ENCODE measurements around the gene DCAF17.
"Not testable (repeated sequence)": the region's sequence is repeated elsewhere in the genome, so short reads cannot be mapped to it uniquely, and the experiment has no call there.

DCAF17 gene

DNA sequence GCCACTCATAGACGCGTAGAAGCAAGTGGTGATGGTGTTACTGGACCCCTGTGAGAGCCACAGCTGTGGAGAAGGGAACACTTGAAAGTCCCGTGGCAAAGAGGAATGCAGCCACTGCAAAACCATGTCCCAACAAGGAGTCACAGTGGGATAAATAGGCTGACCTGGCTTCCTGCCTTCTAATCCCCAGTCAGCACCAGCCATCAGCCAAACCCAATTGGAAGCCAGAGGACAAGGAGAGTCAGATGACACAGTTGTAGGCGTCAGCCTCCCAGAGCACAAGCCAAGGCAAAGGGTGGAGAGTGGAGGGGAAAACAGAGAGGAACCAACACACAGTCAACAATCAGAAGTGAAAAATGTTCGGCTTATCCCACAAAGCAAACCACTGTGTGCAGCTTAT lies 82.8 kb downstream of the DCAF17 start:
- no peak for DNase-seq

- DNase-seq, result no peak
These were observed 86.4 kb downstream of the DCAF17 start for GRCh38 chr2:171520471-171520870.

DNA sequence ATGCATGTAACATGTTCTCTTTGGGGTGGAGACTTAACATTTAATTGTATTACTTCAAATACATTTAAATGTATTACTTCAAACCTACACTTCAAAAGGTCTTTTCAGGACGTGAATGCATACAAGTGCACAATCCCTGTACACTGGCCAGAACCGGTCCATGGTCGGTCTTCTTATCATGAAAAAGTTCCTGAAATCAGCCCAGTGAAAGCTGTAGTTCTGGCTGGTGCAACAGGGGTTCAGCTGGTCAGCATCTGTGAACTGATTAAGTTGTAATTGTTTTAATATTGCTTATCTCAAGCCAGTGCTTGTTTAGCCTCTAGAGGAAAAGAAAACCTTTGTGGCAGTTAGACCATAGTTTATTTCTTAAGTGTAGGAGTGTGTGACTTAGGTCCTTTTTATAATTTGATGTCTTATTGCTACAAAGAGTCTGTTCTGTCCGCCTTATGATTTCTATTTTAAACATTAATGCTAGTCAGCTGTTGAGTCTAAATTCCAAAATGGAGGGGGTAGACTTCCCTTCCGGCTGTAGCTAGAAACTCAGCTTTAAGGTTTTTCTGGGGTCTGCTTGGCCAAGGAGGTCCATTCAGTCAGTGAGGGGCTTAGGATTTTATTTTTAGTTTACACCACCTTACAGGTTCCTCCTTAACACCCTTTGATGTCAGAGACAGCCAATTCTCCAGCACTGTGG lies 87.5 kb downstream of the DCAF17 start:
- DNase-seq, result no peak

- DNase-seq, result peak; percentile 53
These were observed 88.2 kb downstream of the DCAF17 start, which contains the start of gene CYBRD1 for GRCh38 chr2:171522052-171522787. CYBRD1 (plus strand) TSS chr2:171522474; CDS start chr2:171522546, 72 bp downstream.

DNA sequence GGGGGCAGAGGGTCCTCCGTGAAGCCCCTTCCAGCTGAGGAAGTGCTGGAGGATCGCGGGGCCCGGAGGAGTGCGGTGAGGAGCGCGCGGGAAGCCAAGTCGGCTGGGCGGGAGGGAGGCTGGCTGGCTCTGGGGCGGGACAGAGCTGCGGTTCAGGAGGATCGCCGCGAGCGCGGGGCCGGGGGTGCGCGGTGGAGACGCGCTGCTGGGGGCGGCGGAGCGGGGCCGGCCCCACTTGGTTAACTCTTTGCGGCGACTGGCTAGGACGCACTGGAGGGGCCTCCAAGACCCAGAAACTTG lies 88.7 kb downstream of the DCAF17 start:
- peak; percentile 38 for DNase-seq

- DNase-seq, result peak; percentile 44
These were observed 89.3 kb downstream of the DCAF17 start for GRCh38 chr2:171523088-171524017.

DNA sequence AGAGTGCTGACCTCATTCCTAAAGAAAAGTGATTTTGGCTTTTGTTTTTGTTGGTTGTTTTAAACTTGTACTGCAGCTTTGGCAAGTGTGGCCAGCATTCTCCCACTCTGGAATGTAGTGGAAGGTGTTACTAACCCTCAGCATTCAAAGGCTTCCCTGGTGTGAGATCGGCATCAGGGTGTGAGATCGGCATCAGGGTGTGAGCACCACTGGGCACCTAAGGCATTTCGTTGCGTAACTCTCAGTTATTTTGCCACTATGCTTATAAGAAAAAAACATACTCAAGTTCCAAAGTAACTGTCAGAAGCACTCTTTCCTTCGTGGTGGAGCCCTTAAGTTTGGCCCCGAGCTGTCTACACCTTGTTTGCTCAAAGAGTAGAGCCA lies 90.0 kb downstream of the DCAF17 start:
- no peak for DNase-seq

- DNase-seq, result peak; percentile 42
These were observed 95.9 kb downstream of the DCAF17 start for GRCh38 chr2:171529914-171530313.

- no peak for DNase-seq
These were observed 96.4 kb downstream of the DCAF17 start for GRCh38 chr2:171530378-171530777.

DNA sequence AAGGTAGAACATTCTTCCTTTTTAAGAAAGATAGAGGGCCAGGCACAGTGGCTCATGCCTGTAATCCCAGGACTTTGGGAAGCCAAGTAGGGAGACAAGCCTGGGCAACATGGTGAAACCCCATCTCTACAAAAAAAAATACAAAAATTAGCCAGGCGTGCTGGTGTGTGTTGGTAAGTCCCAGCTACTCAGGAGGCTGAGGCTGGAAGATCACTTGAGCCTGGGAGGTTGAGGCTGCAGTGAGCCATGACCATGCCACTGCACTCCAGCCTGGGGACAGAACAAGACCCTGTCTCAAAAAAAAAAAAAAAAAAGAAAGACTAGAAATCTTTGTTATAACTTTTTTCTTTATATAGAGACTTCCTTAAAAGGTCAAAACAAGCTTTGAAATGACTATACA lies 96.8 kb downstream of the DCAF17 start:
- not testable (repeated sequence) for DNase-seq

GRCh38 chr2:171531291-171531690 lies 97.3 kb downstream of the DCAF17 start:
- no peak for DNase-seq

GRCh38 chr2:171531836-171532450 lies 97.9 kb downstream of the DCAF17 start:
- no peak for DNase-seq

- no peak for DNase-seq
These were observed 99.3 kb downstream of the DCAF17 start for GRCh38 chr2:171533331-171533730.

Measured in stimulated activated CD4-positive, alpha-beta T cell treated with anti-CD3 and anti-CD28 coated beads, Interleukin-15, amount 100 ng/mL, for 24 hours (primary cell).